GM19351 (cell line): ENCODE measurements around the gene ASMT.
"Not testable (repeated sequence)": the region's sequence is repeated elsewhere in the genome, so short reads cannot be mapped to it uniquely, and the experiment has no call there.

Source experiments
- ATAC-seq: cut with Tn5 transposase; IDR thresholded peaks from one replicate; pipeline ENCODE4 v1.9.1; 2021; ENCODE audit warnings: mild to moderate bottlenecking, moderate library complexity; ENCODE audit not compliant: unreplicated experiment

The ASMT gene, protein sequence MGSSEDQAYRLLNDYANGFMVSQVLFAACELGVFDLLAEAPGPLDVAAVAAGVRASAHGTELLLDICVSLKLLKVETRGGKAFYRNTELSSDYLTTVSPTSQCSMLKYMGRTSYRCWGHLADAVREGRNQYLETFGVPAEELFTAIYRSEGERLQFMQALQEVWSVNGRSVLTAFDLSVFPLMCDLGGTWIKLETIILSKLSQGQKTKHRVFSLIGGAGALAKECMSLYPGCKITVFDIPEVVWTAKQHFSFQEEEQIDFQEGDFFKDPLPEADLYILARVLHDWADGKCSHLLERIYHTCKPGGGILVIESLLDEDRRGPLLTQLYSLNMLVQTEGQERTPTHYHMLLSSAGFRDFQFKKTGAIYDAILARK

DNA sequence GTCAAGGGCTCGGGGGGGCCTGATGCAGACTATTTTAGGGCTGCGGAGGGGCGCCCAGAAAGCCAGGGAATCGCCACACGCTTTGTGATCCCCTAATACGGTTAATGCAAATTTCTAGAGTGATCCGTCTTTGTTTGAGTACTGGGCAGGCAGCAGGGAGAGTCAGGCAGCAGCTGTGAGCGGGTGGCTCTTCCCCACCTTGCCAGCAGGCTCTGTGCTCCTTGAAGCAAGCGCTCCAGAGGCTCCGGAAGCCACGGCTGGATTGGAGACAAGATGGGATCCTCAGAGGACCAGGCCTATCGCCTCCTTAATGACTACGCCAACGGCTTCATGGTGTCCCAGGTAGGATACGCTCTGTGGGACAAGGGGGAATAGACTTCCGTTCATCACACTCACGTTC is at the start of gene ASMT:
Gene ASMT, plus strand, starts transcription at position 133 of the 400 bp plus-strand sequence. Its CDS starts 141 bp downstream, at position 274.
- no peak for ATAC-seq

DNA sequence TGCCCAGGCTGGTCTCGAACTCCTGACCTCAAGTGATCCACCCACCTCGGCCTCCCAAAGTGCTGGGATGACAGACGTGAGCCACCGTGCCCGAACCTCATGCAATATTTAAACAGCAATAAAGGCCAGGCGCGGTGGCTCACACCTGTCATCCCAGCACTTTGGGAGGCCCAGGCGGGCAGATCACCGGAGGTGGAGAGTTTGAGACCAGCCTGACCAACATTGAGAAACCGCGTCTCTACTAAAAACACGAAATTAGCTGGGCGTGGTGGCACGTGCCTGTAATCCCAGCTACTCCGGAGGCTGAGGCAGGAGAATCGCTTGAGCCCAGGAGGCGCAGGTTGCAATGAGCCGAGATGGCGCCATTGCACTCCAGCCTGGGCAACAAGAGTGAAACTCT is 40.7 kb upstream of the ASMT start:
- ATAC-seq: not testable (repeated sequence)

DNA sequence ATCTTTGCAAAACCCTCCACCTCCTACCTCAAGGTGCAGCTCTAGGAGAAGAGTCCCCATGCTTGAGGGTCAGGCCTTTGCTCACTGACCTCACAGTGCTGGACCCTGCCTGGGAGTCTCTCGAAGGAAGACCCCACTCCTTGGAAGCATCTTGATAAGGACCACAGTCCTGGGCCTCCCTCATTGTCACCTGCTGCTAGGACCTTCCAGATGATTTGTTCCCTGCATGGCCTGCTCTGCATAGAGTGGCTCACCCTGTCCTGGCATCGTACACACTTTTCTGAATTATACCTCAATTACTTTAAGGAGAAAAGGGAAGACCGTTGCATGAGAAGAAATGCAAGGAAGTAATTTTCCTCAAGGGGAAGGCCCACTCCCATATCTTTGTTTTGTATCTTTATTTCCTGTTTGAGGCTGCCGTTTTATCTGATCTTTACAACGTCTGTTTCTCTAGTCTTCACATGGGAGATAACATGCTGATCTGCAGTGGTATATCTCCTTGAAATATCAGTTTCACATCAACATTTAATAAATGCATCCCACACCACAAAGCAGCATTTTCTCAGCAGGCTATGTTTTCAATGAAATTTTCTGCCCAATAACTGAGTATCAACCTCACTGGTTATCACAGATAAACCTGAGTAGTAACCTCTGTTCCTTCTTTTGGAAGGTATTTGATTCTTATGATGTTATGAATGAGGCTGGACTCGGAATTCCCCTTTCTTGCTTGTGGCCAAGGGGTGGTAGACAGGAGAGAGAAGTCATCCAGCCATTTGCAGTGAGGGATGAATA is 38.5 kb upstream of the ASMT start:
- ATAC-seq: no peak

DNA sequence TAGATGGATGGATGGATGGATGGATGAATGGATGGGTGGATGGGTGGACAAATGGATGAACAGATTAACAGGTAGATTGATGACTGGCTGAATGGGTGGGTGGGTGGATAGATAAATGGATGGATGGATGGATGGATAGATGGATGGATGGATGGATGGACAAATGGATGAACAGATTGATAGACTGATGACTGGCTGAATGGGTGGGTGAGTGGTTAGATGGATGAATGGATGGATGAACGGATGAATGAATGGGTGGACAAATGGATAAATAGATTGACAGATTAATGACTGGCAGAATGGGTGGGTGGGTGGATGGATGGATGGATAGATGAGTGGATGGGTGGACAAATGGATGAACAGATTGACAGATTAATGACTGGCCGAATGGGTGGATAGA is 37.0 kb upstream of the ASMT start:
- ATAC-seq: no peak

DNA sequence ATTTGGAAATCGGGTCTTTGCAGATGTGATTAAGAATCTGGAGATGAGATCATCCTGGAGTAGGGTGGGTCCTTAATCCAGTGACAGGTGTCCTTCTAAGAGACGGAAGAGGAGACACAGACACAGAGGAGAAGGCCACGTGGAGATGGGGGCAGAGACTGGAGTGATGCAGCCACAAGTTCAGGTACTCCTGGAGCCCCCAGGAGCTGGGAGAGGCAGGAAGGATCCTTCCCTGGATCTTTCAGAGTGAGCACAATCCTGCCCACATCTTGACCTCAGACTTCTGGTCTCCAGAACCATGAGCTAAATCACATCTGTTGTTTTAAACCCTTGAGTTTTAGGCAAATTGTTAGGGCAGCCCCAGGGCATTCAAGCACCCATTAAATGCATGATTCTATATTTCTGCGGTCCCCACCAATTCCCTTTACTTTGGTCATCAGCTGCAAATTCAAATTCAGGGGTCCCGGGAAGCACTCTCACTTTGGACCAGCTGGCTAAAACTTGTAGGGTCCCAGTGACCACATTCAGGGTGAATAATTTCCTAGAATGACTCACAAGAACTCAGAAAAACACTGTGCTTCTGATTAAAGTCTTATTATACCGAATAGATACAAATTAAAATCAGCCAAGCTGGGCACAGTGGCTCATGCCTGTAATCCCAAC is 36.2 kb upstream of the ASMT start:
- no peak for ATAC-seq

DNA sequence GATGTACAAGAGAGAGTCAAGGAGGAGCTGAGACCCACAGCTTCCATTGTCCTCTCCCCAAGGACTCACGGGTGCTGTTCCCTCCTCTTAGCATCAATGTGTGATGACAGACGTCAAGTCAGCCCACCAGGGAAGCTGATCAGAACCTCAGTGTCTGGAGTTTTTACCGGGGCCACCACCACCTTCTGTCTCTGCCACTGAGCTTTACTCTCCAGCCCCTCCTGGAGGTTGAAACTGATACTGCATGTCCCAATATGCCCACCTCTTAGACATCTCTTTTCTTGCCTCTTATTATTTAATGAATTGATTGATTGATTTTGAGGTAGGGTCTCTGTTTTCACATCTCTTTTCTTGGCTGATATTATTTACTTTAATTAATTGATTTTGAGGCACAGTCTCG is 33.7 kb upstream of the ASMT start:
- peak; percentile 46 for ATAC-seq

DNA sequence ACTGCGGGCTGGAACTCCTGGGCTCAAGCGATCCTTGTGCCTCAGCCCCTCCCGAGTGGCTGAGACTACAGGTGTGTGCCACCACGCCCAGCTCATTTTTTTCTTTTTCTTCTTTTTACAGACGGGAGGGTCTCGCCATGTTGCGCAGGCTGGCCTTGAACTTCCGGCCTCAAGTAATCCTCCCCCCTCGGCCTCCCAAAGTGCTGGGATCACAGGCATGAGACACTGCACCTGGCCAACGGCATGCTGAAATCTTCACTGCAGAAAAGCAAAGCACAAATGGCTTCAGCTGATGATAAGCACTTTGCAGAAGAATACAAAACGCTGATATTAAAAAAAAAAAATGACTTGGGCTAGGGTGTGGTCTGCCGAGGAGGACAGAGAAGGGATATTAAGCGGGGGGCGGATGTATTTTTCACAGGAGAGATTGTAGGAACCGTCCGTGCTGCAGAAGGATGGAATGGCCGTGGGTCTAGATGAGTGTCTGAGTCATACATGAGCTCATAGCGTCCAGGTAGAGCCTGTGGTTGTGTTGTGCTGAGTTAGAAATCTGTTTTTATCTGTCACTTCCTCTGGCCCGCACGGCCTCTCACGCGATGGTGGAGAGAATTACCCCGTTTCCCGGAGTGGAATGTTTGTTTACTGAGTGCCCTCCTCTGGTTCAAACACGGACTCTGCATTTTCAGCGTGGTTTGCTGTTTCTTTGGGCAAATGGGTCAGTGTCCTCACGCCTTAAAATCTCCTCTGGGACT is 32.0 kb upstream of the ASMT start:
- ATAC-seq: peak; percentile 82

DNA sequence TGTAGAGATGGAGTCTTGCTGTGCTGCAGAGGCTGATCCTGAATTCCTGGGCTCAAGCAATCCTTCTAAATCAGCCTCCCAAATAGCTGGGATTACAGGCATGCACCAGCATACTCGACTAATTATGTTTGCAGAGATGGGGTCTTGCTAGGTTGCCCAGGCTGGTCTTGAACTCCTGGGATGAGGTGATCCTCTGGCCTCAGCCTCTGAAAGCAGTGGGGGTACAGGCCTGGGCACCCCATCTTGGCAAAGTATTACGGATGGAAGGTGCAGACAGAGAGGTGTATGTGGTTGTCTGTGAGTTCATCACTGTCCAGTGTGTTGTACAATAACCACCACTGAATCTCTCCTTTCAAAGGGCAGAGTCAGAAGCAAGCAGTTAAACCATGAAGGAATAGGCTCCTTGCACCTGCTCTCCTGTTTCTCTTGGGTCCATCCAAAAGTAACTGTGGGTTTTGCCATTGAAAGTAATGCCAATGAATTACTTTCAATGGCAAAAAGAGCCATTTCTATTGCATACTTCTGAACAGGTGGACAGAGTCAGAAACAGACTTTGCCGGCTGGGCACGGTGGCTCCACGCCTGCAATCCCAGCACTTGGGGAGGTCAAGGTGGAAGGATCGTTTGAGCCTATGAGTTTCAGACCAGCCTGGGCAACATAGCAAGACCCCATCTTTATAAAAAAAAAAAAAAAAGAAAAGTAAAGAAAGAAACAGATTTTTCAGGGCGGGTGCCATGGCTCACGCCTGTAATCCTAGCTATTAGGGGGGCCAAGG is 30.4 kb upstream of the ASMT start:
- ATAC-seq: no peak

DNA sequence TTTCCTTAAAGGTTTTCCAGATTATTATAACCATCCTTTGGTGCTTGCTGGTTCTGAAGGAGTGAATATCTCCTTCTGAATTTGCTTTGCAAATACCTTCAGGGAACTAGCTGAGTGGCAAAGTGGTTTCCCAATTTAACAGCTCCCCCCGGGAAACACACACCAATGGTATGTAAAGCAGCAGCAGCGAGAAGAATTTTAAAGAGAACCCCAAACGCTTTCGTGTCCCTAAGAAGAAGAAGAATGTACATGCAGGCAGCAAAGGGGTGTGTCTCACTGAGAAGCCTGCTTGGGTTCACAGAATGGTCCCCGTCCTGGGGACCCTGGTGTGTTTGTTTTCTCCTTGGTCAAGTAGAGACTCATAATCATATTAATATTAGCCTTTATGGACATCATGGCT is 27.7 kb upstream of the ASMT start:
- ATAC-seq: peak; percentile 19

DNA sequence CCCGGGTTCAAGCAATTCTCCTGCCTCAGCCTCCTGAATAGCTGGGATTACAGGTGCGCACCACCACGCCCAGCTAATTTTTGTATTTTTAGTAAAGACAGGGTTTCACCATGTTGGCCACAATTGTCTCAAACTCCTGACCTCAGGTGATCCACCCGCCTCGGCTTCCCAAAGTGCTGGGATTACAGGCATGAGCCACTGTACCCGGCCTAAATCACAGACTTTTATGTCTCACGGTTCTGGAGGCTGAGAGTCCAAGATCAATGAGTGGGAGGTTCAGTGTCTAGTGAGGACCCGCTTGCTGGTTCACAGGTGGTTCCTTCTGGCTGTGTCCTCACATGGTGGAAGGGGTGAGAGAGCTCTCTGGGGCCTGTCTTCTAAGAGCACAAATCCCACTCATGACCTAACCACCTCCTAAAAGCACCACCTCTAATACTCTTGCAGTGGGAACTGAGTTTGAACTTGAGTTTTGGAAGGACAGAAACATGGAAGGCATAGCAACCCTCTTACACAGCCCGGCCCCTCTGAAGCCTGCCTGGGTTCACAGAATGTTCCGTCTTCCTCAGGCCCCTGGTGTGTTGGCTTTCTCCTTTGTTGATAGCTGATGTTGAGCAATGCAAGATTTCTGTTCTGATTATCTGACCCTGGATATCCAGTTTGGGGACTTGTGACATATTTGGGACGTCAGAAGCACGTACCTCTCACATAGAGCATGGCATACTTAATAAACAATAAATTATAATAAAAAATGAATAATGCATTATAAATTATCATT is 25.3 kb upstream of the ASMT start:
- ATAC-seq: no peak

DNA sequence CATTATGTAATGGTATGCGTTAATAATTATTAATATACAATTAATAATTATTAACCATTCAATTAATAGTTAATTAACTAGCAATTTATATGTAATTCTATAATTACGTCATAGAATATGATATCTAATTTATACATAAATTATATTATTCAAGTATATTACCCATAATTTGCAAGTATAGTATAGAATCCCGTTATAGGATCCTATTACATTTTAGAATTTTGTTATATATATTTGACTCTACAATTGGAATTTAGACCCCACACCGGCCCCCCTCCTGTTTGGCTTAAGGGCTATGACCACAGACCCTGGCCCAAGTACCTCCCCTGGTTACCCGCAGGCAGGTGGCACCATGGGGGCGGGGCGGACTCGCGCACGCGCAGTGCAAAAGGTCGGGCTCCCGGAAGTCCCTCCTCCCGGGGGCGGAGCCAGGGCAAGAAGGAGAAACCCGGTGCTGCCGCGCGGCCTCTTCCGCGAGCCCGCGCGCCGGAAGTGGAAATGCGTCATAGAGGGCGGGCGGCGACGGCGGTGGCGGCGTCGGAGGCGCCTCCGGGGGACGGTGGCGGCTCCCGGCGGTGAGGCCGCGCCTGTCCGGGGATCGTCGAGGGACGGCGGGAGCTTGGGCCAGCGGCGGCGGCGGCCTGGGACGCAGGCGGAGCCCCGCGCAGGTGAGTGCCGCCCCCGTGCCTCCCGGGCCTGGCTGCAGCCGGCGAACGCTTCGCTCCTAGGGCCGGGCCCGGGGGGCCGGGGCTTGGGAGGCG is 23.6 kb upstream of the ASMT start, which contains the start of gene AKAP17A:
Gene AKAP17A, plus strand, starts transcription at position 503 of the 761 bp plus-strand sequence. CDS start 1,859 bp downstream, outside the sequence.
- peak; percentile 79 for ATAC-seq

DNA sequence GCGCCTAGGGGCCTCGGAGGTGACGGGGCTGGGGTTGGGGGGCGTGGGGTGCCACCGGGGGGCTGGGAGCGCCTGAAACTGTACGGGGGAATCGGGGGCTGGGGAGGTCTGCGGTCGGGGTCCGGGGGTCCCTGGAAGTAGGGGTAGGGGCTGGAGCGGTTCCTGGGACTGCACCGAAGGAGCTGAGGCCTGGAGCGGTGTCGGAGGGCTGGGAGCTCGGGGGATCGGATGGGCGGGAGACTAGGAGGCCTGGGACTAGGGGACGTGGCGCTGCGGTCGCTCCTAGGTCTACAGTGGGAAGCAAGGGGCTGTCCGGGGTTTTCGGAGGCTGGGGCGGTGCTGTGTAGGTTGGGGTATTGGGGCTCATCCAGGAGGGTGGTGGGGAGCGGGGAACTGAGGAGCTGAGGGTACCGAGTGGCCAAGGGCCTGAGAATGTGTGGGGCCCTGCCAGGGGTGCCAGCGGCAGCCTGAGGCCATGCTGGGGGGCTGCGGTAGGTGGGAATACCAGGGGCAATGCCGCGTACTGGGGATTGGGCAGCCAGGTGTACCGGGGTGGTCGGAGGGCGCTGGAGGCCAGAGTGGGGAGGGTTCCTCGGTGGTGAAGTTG is 22.9 kb upstream of the ASMT start:
- ATAC-seq: peak; percentile 5

DNA sequence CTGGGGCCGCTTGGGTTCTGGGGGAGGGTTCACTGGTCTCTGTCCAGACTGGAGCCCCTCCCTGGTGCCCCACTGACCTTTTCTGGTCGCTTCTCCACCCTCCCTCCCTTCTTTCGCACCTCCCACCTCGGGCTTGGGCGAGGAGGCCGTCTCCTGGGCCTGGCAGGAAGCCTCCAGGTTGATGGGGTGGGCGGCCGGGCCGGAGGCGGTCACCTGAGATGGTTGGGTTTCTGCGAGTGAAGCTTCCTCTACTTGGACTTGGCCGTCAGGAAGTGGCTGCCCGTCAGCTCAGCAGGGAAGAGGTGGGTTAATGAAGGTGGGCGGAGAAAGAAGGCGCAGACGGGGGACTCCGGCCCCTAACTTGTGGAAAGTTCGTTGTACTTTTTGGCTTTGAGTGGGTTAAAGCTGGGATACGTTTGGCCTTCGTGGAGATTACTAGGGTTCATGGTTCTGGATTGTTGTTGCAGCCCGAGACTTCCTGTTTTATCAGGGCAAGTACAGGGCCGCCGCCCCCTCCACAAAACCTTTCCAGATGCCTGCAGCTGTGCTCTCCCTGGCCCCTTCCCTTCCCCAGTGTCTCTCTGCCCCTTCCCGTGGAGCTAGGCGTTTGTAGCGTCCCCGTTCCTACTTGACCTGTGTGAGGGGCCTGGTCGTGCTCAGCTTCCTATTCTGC is 22.3 kb upstream of the ASMT start:
- peak; percentile 43 for ATAC-seq

DNA sequence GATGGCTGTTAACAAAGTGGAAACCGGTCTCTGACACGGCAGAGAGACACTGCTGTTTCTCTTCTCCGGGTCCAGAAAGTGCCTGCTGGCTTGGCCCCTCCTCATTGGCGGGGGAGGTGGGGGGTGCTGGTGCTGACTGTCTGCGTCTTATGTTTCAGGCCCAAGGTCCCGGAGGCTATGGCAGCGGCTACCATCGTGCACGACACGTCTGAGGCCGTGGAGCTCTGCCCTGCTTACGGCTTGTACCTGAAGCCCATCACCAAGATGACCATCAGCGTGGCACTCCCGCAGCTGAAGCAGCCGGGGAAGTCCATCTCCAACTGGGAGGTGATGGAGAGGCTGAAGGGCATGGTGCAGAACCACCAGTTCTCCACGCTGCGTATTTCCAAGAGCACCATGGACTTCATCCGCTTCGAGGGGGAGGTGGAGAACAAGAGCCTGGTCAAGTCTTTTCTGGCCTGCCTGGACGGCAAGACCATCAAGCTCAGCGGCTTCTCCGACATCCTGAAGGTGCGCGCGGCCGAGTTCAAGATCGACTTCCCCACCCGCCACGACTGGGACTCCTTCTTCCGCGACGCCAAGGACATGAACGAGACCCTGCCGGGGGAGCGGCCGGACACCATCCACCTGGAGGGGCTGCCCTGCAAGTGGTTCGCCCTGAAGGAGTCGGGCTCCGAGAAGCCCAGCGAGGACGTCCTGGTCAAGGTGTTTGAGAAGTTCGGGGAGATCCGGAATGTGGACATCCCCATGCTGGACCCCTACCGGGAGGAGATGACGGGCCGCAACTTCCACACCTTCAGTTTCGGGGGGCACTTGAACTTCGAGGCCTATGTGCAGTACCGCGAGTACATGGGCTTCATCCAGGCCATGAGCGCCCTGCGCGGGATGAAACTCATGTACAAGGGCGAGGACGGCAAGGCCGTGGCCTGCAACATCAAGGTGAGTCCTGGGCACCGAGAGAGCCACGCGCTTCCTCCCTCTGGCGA is 21.3 kb upstream of the ASMT start:
- ATAC-seq: no peak

DNA sequence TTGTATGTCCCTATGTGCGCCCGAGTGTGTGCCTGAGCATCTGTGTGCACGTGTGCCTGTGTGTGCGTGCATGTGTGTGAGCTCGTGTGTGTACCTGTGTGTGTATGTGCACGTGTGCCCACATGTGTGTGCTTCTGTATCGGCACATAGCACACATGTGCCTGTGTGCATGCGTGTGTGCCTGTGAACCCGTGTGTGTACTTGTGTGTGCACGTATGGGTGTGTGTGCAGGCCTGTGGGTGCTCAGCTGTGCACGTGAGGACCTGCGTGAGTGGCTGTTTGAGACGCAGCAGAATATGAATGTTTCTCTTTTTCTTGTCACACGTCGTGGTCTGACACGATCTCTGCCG is 19.2 kb upstream of the ASMT start:
- no peak for ATAC-seq

DNA sequence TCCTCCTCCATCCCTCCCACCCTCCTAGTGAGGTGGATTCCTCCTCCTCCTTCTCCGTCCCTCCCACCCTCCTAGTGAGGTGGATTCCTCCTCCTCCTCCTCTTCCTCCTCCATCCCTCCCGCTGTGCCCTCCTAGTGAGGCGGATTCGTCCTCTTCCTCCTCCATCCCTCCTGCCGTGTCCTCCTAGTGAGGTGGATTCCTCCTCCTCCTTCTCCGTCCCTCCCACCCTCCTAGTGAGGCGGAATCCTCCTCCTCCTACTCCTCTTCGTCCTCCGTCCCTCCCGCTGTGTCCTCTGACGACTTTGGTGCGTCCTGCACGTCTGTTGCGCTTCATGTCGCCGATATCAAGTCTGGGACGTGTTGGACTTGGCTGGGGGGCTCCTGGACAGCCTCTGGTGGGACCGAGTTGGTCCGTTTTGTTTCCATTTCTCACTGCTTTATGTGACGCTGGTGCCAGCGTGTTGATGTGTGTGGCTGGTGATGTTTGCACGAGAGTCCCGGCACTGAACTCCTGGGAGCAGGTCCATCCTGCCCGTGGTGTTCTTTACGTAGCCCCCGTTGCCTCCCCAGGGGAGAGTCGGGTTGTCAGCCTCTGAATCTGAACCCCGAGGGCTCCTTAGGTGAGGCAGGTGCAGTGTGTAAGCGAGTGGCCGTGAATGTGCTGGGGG is 18.0 kb upstream of the ASMT start:
- ATAC-seq: no peak
